MM.1S (cell line): Measurements from ENCODE around the gene SPI1.

Source experiments
- EZH2 ChIP-seq: fragments of 300-600 bp; sonication (generic); optimal IDR thresholded peaks from 2 replicates; pipeline ENCODE3; 2017; ENCODE audit warnings: low read depth, mild to moderate bottlenecking, antibody characterized with exemption, low read length, mixed read lengths
- TF ChIP-seq, protein P1 (sequence below): fragments of 300-600 bp; sonication (generic); IDR thresholded peaks from 2 replicates; pipeline ENCODE4 v1.5.1; 2016; ENCODE audit warnings: antibody characterized with exemption, low read length, mixed read lengths

DNA sequence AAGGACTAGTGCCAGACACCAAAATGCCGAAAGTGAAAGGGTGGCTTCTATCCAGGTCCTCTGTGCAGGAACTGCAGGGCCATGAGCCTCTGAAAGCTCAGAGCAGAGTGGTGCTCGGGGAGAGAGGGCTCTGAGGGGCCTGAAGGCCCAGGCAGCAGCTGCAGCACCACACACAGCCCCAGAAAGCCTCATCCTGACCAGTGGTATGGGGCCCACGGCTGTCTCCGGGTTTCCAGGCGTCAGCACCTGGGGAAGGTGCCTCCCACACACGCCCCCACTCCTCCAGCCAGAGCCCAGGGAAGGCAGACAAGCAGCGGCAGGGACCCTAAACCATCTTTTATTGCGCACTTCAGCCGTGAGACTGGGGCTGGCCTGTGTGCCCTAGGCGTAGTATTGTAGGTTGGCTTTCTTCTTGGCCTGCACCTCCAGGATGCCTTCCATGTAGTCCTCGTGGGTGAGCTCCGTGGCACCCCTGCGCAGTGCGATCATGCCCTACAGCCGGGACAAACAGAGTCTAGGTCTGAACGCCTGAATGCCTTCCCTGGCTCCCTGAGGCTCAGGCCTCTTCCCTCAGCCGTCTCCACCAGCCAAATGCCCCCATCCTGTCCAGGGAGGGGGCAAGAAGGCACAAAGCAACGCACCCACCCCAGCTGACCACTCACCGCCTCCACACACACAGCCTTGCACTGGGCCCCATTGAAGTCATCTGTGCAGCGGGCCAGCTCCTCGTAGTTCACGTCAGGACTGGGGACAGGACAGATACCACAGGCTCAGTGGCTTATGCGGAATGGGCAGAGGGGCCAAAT lies 40.3 kb upstream of the SPI1 start:
- TF ChIP-seq, protein P1, sequence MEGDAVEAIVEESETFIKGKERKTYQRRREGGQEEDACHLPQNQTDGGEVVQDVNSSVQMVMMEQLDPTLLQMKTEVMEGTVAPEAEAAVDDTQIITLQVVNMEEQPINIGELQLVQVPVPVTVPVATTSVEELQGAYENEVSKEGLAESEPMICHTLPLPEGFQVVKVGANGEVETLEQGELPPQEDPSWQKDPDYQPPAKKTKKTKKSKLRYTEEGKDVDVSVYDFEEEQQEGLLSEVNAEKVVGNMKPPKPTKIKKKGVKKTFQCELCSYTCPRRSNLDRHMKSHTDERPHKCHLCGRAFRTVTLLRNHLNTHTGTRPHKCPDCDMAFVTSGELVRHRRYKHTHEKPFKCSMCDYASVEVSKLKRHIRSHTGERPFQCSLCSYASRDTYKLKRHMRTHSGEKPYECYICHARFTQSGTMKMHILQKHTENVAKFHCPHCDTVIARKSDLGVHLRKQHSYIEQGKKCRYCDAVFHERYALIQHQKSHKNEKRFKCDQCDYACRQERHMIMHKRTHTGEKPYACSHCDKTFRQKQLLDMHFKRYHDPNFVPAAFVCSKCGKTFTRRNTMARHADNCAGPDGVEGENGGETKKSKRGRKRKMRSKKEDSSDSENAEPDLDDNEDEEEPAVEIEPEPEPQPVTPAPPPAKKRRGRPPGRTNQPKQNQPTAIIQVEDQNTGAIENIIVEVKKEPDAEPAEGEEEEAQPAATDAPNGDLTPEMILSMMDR = no peak
- no peak for TF ChIP-seq EZH2
